ENCODE measurements around the gene FAM222A. TPM values are rescaled to one million over a fixed set of nuclear protein-coding genes. Genes with fewer than 3 reads are reported as not detected.

The FAM222A gene
- total RNA-seq, 1 experiment from 2014 or later, result 12.8 TPM

DNA sequence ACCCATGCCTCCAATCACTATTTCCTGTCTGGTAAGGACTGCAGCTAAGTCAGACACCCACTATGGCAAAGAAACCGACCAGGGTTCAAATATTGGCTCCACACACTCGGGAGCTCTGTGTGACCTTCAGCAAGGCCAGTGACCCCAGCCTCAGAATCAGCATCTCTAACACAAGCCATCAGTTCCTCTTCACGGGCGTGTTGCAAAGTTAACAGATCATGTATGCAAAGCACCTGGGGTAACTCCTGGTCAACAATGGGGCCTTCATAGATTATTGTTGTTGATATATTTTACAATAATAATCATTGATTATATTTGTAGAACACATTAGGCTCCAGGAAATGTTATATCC is 6.2 kb upstream of the FAM222A start:
- in situ Hi-C loops (cut with HindIII; ENCODE audit: low pct_unique_long_range_greater_than_20kb, low sequenced_read_pairs) (no loop called here), intact Hi-C loops (cut with micrococcal nuclease; ENCODE audit: unreplicated experiment) (no loop called here)
- Histone ChIP-seq H3K36me3 (ENCODE audit: control insufficient read depth, insufficient read depth, low read length) (no peaks in the 10 kb centered on the region), H3K4me3 (ENCODE audit: low read depth in 2 of 2, low read length in 2 of 2) (no peak overlapping the region), H3K27ac (ENCODE audit: low read length) (no peak overlapping the region), H3K9me3 (ENCODE audit: control insufficient read depth, insufficient read depth, low read depth, low read length) (no peaks in the 10 kb centered on the region), H3K4me1 (ENCODE audit: control insufficient read depth, insufficient read depth, low read length) (peaks cover 28% of the 10 kb centered on the region), H3K27me3 (ENCODE audit: control insufficient read depth, insufficient read depth, low read length) (no peaks in the 10 kb centered on the region)
- no TSS peak for BruUV-seq (replicated peaks)
- DNase-seq (ENCODE audit: low read depth, low spot score), result no peak
- no peak for ATAC-seq
- POLR2A ChIA-PET, result no interaction called here
- TF ChIP-seq POLR2AphosphoS5 (IDR thresholded peaks at IDR 0.05; ENCODE audit: low read depth, low read length), result no peak
- CTCF ChIA-PET, result no interaction called here

DNA sequence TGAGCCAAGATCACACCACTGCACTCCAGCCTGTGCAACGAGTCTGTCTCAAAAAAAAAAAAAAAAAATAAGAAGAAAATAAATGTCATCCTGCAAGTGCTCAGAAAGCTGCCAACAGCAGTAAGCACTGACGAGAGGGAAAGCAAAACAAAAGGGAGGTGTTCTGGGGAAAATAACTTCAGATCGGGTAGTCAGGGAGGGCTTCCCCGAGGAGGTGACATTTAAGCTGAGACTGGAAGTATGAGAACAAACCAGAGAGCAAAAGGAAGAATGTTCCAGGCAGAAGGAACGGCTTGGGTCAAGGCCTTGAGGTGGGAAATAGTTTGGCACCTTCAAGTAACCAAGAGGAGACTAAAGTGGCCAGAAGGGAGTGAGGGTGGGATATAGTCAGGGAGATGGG is 4.7 kb upstream of the FAM222A start:
- POLR2A ChIA-PET, result no interaction called here
- ATAC-seq (no peak), DNase-seq (ENCODE audit: low read depth, low spot score) (no peak)
- Histone ChIP-seq H3K4me1 (ENCODE audit: control insufficient read depth, insufficient read depth, low read length) (peaks cover 33% of the 10 kb centered on the region), H3K4me3 (ENCODE audit: low read depth in 2 of 2, low read length in 2 of 2) (no peak overlapping the region), H3K36me3 (ENCODE audit: control insufficient read depth, insufficient read depth, low read length) (no peaks in the 10 kb centered on the region), H3K9me3 (ENCODE audit: control insufficient read depth, insufficient read depth, low read depth, low read length) (no peaks in the 10 kb centered on the region), H3K27me3 (ENCODE audit: control insufficient read depth, insufficient read depth, low read length) (no peaks in the 10 kb centered on the region), H3K27ac (ENCODE audit: low read length) (no peak overlapping the region)
- TF ChIP-seq POLR2AphosphoS5 (IDR thresholded peaks at IDR 0.05; ENCODE audit: low read depth, low read length), result no peak
- no peak for TF ChIP-seq SIN3A (IDR thresholded peaks at IDR 0.05; ENCODE audit: borderline replicate concordance, insufficient read depth, low read depth, low read length)
- TF ChIP-seq, protein P1, sequence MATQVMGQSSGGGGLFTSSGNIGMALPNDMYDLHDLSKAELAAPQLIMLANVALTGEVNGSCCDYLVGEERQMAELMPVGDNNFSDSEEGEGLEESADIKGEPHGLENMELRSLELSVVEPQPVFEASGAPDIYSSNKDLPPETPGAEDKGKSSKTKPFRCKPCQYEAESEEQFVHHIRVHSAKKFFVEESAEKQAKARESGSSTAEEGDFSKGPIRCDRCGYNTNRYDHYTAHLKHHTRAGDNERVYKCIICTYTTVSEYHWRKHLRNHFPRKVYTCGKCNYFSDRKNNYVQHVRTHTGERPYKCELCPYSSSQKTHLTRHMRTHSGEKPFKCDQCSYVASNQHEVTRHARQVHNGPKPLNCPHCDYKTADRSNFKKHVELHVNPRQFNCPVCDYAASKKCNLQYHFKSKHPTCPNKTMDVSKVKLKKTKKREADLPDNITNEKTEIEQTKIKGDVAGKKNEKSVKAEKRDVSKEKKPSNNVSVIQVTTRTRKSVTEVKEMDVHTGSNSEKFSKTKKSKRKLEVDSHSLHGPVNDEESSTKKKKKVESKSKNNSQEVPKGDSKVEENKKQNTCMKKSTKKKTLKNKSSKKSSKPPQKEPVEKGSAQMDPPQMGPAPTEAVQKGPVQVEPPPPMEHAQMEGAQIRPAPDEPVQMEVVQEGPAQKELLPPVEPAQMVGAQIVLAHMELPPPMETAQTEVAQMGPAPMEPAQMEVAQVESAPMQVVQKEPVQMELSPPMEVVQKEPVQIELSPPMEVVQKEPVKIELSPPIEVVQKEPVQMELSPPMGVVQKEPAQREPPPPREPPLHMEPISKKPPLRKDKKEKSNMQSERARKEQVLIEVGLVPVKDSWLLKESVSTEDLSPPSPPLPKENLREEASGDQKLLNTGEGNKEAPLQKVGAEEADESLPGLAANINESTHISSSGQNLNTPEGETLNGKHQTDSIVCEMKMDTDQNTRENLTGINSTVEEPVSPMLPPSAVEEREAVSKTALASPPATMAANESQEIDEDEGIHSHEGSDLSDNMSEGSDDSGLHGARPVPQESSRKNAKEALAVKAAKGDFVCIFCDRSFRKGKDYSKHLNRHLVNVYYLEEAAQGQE (IDR thresholded peaks at IDR 0.05; ENCODE audit: insufficient read depth in 1 of 2, low read depth in 2 of 2, low read length in 1 of 2), result no peak
- TF ChIP-seq, protein P2, sequence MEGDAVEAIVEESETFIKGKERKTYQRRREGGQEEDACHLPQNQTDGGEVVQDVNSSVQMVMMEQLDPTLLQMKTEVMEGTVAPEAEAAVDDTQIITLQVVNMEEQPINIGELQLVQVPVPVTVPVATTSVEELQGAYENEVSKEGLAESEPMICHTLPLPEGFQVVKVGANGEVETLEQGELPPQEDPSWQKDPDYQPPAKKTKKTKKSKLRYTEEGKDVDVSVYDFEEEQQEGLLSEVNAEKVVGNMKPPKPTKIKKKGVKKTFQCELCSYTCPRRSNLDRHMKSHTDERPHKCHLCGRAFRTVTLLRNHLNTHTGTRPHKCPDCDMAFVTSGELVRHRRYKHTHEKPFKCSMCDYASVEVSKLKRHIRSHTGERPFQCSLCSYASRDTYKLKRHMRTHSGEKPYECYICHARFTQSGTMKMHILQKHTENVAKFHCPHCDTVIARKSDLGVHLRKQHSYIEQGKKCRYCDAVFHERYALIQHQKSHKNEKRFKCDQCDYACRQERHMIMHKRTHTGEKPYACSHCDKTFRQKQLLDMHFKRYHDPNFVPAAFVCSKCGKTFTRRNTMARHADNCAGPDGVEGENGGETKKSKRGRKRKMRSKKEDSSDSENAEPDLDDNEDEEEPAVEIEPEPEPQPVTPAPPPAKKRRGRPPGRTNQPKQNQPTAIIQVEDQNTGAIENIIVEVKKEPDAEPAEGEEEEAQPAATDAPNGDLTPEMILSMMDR (IDR thresholded peaks at IDR 0.05), result no peak
- no peak for TF ChIP-seq TCF7L2 (IDR thresholded peaks at IDR 0.05; ENCODE audit: low read depth, low read length)
- BruUV-seq (replicated peaks), result no TSS peak
- in situ Hi-C loops (cut with HindIII; ENCODE audit: low pct_unique_long_range_greater_than_20kb, low sequenced_read_pairs), result no loop called here
- CTCF ChIA-PET, result interaction anchor here (0.6 to 0.7 kb wide), 2 partner anchors 893 to 965 kb away, joined by 3 to 8 read pairs; no protein-coding TSS in a partner anchor
- intact Hi-C loops (cut with micrococcal nuclease; ENCODE audit: unreplicated experiment), result no loop called here

DNA sequence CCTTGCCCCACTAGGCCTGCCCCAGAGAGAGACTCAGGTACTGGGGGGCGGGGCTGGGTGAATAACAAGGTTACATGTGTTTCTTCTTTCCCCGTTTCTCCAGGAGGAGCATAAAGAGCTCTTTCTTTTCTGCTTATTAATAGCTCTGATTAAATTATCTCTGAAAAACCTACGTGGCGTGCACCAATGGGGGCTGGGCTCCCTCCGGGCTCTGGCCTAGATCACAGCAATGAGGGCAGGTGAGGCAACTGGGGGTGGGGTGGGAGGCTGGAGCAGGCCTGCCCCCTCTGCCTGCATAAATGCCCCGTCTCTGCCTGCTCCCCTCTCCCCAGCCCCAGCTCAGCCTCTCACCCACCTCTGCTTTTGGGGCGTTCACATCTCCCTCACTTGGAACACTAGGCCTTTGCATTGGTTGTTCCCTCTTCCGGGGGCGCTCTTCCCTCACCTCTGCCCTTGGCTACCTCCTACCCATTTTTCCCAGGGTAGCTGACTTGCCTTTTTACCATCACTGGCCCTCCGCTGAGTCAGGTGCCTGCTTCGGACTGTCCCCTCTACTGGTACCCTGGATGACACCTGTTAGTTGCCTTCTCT is 4.1 kb upstream of the FAM222A start:
- Histone ChIP-seq H3K27ac (ENCODE audit: low read length) (no peak overlapping the region), H3K9me3 (ENCODE audit: control insufficient read depth, insufficient read depth, low read depth, low read length) (no peaks in the 10 kb centered on the region), H3K27me3 (ENCODE audit: control insufficient read depth, insufficient read depth, low read length) (no peaks in the 10 kb centered on the region), H3K36me3 (ENCODE audit: control insufficient read depth, insufficient read depth, low read length) (no peaks in the 10 kb centered on the region), H3K4me1 (ENCODE audit: control insufficient read depth, insufficient read depth, low read length) (peaks cover 33% of the 10 kb centered on the region), H3K4me3 (ENCODE audit: low read depth in 2 of 2, low read length in 2 of 2) (no peak overlapping the region)
- intact Hi-C loops (cut with micrococcal nuclease; ENCODE audit: unreplicated experiment) (no loop called here), in situ Hi-C loops (cut with HindIII; ENCODE audit: low pct_unique_long_range_greater_than_20kb, low sequenced_read_pairs) (no loop called here)
- no TSS peak for BruUV-seq (replicated peaks)
- ATAC-seq (no peak), DNase-seq (ENCODE audit: low read depth, low spot score) (no peak)
- ChIA-PET CTCF (interaction anchor here (0.6 kb wide), 1 partner anchor 892 kb away, joined by 3 read pairs; no protein-coding TSS in a partner anchor), POLR2A (no interaction called here)
- TF ChIP-seq, protein P1 (IDR thresholded peaks at IDR 0.05; ENCODE audit: insufficient read depth in 1 of 2, low read depth in 2 of 2, low read length in 1 of 2), result no peak
- TF ChIP-seq SIN3A (IDR thresholded peaks at IDR 0.05; ENCODE audit: borderline replicate concordance, insufficient read depth, low read depth, low read length), result no peak
- TF ChIP-seq, protein P2 (IDR thresholded peaks at IDR 0.05), result no peak
- no peak for TF ChIP-seq TCF7L2 (IDR thresholded peaks at IDR 0.05; ENCODE audit: low read depth, low read length)
- TF ChIP-seq POLR2AphosphoS5 (IDR thresholded peaks at IDR 0.05; ENCODE audit: low read depth, low read length), result no peak
